DMS153 treated with DMSO at 0.1 percent for 48 hours (cell line): ENCODE results near the gene TSPYL4.
"Not testable (repeated sequence)": the region's sequence is repeated elsewhere in the genome, so short reads cannot be mapped to it uniquely, and the experiment has no call there.

Source experiments
- DNase-seq: peaks from one replicate; lab custom pipeline; 2025; ENCODE audit not compliant: unreplicated experiment; lab: John Stamatoyannopoulos, UW

Gene TSPYL4

GRCh38 chr6:116253505-116254296 is at the start of gene TSPYL4:
Gene TSPYL4, minus strand, starts transcription at chr6:116254075. Its CDS starts 67 bp downstream, at chr6:116254008.
- peak; percentile 90 for DNase-seq

- DNase-seq = no peak
These were observed 47.2 kb upstream of the TSPYL4 start for GRCh38 chr6:116301104-116301503.

DNA sequence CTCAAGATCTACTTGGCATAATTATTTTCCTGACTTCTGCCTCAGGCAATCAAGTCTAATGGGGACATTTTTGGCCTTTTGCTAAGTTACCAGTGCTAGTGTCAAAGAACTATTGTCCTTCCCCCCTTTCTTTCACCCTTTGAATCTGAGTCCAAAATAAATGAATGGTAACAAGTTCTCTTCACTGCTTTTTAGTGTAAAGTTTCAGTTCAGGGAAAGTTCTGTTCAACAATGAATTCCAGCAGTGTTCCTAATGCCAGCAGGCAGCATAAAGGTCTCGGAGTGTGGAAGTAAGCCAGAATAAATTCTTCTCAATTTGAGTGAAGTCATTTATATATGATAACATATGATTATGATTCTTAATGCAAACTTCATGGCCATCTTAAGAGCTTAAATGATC is 46.7 kb upstream of the TSPYL4 start:
- no peak for DNase-seq

GRCh38 chr6:116298973-116299372 is 45.1 kb upstream of the TSPYL4 start:
- no peak for DNase-seq

DNA sequence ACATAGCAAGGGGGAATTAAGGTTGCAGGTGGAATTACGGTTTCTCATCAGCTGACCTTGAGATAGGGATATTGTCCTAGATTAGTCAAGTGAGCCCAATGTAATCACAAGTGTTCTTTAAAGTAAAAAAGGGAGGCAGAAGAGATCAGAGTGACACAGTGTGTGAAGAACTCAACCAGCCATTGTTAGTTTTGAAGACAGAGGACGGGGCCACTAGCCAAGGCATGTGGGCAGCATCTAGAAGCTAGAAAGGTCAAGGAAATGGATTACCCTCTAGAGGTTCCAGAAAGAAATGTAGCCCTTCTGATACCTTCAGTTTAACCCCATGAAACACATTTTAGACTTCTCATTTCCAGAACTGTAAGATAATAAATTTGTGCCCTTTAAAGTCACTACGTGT is 44.4 kb upstream of the TSPYL4 start:
- DNase-seq = no peak

- DNase-seq = no peak
These were observed 38.7 kb upstream of the TSPYL4 start for GRCh38 chr6:116292553-116292952.

- DNase-seq = no peak
These were observed 38.0 kb upstream of the TSPYL4 start for GRCh38 chr6:116291701-116292396.

GRCh38 chr6:116290799-116291198 is 36.9 kb upstream of the TSPYL4 start:
- DNase-seq = no peak

DNA sequence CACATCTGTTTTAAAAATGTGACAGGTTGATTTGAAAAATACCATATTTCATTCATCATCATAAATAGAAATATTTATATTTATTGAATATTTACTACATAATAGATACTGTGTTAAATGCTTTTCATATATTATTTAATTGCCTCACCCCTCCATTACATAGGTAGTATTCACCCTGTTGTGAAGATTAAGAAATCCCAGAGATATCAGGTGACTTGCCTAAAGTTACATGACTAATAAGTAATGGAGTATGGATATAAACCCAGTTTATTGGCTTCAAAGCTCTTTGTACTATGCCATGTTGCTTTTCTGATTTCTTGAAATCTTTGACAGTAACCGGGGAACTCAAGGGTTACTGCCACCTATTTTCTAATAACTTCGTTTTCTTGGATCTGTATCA is 36.0 kb upstream of the TSPYL4 start:
- DNase-seq = no peak

GRCh38 chr6:116287689-116288282 is 33.9 kb upstream of the TSPYL4 start:
- peak; percentile 45 for DNase-seq

DNA sequence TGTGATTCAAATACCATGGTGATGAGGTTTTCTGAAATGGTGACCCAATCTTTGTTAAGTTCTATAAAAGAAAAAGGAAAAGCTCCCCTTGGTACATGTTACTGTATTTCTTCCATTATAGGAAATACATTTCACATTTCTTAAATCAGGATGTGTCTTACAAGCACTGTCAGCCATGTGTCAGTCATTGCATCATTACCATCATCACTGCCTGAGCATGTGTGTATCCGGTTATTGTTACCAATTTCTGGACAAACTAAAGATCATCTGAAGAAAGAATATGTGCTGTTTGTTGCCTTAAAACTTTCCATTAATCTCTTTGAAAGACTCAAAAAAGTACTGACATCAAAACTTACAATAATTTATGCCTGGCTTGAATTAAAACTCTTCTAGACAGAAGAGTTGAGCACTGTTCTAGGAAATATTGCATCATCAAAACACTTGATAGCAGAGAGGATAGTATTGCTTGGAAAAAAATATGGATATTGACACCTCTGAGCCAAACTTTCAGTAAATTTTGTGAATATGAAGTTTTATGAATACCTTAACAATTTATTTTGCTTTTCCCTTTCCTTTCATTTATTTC is 33.0 kb upstream of the TSPYL4 start:
- DNase-seq = no peak

DNA sequence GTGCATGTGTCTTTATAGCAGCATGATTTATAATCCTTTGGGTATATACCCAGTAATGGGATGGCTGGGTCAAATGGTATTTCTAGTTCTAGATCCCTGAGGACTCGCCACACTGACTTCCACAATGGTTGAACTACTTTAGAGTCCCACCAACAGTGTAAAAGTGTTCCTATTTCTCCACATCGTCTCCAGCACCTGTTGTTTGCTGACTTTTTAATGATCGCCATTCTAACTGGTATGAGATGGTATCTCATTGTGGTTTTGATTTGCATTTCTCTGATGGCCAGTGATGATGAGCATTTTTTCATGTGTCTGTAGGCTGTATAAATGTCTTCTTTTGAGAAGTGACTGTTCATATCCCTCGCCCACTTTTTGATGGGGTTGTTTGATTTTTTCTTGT is 31.1 kb upstream of the TSPYL4 start:
- DNase-seq = not testable (repeated sequence)

- no peak for DNase-seq
These were observed 29.3 kb upstream of the TSPYL4 start for GRCh38 chr6:116283191-116283590.

- no peak for DNase-seq
These were observed 28.8 kb upstream of the TSPYL4 start for GRCh38 chr6:116282698-116283097.

DNA sequence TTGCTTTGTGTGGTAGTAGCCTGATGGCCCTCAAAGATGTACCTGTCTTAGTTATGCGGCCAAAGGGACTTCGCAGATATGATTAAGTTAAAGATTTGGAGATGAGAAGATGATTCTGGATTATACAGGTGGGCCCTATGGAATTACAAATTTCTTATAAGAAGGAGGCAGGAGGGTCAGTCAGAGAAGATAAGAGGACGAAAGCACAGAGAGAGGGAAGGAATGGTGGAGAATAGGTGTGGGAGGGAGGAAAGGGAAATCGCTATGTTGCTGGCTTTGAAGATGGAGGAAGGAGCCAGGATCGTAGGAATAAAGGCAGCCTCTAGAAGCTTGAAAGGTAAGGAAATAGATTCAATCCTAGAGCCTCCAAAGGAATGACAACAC is 27.1 kb upstream of the TSPYL4 start:
- no peak for DNase-seq

- DNase-seq = no peak
These were observed 26.5 kb upstream of the TSPYL4 start for GRCh38 chr6:116280161-116280932.

GRCh38 chr6:116279232-116280160 is 25.6 kb upstream of the TSPYL4 start, which contains the start of gene TSPYL1:
Gene TSPYL1, minus strand, starts transcription at chr6:116279930. Its CDS starts 100 bp downstream, at chr6:116279830.
- peak; percentile 88 for DNase-seq

GRCh38 chr6:116278854-116279231 is 25.0 kb upstream of the TSPYL4 start:
- DNase-seq = no peak

GRCh38 chr6:116278481-116278829 is 24.6 kb upstream of the TSPYL4 start:
- DNase-seq = no peak

GRCh38 chr6:116277124-116277523 is 23.2 kb upstream of the TSPYL4 start:
- DNase-seq = no peak
